CD4-positive, alpha-beta T cell treated with Interleukin-17A for 4 hours (primary cell): ENCODE results near the gene ZDHHC7.

ENCODE experiments used
- DNase-seq: peaks from one replicate; pipeline ENCODE4 v3.0.0-alpha.2; 2020; ENCODE audit warnings: mixed read lengths

ZDHHC7 gene

GRCh38 chr16:84932681-84933080 is 78.7 kb downstream of the ZDHHC7 start:
- no peak for DNase-seq

DNA sequence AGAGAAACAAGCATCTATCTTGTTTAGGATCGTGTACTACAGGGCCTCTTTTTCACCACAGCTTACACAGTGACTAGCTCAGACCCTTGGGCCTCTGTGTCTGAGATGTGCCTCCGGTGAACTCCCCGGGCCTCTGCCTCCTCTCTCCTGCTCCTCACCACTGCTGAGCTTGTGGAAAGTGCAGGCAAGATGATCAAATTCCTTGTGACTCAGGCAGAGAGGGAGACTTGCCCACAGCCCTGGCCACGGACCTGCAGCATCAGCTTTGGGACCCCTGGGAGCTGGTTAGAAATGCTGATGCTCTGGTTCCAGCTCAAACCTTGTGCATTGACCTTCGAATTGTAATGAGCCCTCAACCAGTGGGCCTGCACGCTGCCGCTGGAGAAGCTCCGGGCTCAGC is 79.8 kb downstream of the ZDHHC7 start:
- DNase-seq, result no peak

DNA sequence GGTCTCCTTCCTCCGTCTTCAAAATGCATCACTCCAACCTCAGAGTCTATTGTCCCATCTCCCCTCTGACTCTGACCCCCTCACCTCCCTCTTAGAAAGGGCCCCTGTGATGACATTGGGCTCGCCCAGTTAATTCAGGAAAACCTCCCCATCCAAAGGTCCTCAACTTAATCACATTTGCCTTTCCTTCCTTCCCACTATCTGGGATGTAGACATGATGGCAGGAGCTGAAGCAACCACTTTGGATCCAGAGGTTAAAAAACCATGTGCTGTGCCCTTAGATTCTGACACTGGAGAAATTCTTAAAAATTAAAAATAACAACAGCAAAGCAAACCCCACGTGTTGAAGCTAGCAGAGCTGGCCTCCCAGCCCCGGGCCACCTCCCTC is 80.2 kb downstream of the ZDHHC7 start:
- DNase-seq, result no peak

GRCh38 chr16:84930298-84931106 is 80.8 kb downstream of the ZDHHC7 start:
- no peak for DNase-seq

DNA sequence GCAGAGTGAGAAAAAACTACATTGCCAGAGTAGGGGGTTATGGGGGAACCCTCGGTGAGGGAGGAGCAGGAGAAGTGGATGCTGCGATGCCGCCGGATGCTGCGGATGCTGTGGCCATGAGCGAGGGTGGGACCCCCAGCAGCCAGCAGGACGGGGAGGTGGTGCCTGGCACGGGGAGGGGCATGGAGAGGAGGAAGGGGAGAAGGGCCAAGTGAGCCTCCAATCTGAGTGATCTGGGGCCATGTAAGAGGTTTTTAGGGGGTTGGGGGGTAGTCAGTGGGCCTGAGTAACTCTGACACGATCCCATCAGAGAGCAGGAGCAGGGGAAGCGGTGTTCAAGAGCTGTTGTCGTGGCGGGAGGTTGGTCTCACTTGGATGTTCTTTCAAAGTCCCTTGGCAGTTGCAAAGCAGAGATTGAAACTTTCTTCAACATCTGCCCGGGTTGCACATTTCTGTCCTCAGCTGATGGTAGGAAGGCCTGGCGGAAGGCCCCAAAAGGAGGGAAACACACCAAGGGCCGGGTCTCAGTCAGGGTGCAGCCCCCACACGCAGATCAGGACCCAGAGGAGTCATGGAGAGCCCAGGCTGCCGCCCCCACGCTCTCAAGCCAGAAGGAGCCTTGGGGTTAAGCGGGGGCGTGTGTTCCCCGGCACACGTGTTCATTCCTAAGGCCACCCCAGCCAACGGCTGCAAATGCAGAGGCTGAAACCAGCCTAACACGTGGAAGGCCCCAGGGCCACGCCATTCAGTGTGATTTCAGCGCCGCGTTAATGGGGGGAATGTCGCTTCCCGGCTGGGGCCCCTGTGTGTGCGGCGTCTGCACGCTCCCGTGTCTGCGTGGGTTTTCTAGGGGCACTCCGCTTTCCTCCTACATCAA is 81.7 kb downstream of the ZDHHC7 start:
- no peak for DNase-seq

- DNase-seq, result no peak
Observed at GRCh38 chr16:84928679-84929420, 82.5 kb downstream of the ZDHHC7 start.

GRCh38 chr16:84927621-84928591 is 83.4 kb downstream of the ZDHHC7 start:
- DNase-seq, result no peak

- DNase-seq, result no peak
Observed at GRCh38 chr16:84926462-84926861, 84.9 kb downstream of the ZDHHC7 start.

GRCh38 chr16:84925773-84926372 is 85.5 kb downstream of the ZDHHC7 start:
- no peak for DNase-seq

- DNase-seq, result peak; percentile 84
Observed at GRCh38 chr16:84925092-84925772, 86.1 kb downstream of the ZDHHC7 start.

GRCh38 chr16:84924331-84925091 is 86.8 kb downstream of the ZDHHC7 start:
- DNase-seq, result no peak
